K562 (cell line): ENCODE results near the gene ZNF473.

Experiments
- EZH2 ChIP-seq: IDR thresholded peaks from 2 replicates; pipeline ENCODE4 v1.6.1; 2012; ENCODE audit warnings: low read depth, mild to moderate bottlenecking, inconsistent platforms, low read length, borderline replicate concordance
- TF ChIP-seq, protein P1 (sequence below): sonication (generic); formaldehyde crosslinking; IDR thresholded peaks from 2 replicates; pipeline ENCODE4 v1.8.1; 2022; ENCODE audit warnings: missing genetic modification reagents

DNA sequence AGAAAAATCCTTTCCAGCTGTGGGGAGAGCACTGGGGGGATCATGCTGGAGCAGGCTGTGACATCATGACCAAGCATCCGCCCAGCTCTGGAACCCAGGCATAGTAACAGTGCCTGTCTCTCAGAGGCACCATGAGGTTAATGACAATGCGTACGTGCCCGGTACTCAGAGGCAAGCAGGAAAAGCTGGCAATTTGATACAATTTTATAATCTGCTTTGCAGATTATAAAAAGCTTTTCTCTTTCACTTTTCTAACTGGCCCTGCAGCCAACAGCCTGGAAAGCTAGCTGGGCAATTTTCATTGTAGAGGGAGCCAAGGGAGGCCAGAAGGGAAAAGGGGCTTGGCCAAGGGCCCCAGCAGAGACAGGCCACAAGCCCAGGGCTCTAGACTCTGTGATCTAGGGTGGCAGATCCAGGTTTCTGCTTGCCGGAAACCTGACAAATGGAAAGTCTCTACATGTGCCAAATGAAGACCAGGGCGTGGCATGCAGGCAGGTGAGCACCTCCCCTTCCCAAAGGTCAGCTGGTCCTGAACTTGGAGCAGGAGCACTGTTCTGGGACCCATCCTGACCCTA lies 23.3 kb upstream of the ZNF473 start:
- TF ChIP-seq EZH2 = no peak
- TF ChIP-seq, protein P1, sequence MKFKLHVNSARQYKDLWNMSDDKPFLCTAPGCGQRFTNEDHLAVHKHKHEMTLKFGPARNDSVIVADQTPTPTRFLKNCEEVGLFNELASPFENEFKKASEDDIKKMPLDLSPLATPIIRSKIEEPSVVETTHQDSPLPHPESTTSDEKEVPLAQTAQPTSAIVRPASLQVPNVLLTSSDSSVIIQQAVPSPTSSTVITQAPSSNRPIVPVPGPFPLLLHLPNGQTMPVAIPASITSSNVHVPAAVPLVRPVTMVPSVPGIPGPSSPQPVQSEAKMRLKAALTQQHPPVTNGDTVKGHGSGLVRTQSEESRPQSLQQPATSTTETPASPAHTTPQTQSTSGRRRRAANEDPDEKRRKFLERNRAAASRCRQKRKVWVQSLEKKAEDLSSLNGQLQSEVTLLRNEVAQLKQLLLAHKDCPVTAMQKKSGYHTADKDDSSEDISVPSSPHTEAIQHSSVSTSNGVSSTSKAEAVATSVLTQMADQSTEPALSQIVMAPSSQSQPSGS (CRISPR knock-in tag) = no peak
